Endodermal cell (in vitro differentiated cells): Measurements from ENCODE around the gene CCNDBP1. TPM values are rescaled to one million over a fixed set of nuclear protein-coding genes. Genes with fewer than 3 reads are reported as not detected.
A peak's percentile ranks its signal among the peaks of the same experiment; 100 is the strongest.

ENCODE experiments used
- DNase-seq: peaks from one replicate; pipeline ENCODE4 v3.0.0-alpha.2; 2017
- H3K27ac ChIP-seq: 2 replicates; pipeline ENCODE4 v1.5.1; 2013; ENCODE audit warnings: mild to moderate bottlenecking, low read depth, low read length, moderate library complexity
- H3K27me3 ChIP-seq: 2 replicates; pipeline ENCODE4 v1.6.1; 2013; ENCODE audit warnings: mild to moderate bottlenecking, low read length, moderate library complexity; ENCODE audit not compliant: insufficient read depth, control insufficient read depth, poor library complexity, severe bottlenecking
- H3K36me3 ChIP-seq: 2 replicates; pipeline ENCODE4 v1.7.0; 2013; ENCODE audit warnings: mild to moderate bottlenecking, low read length, moderate library complexity; ENCODE audit not compliant: control insufficient read depth, insufficient read depth
- H3K4me1 ChIP-seq: one replicate; pipeline ENCODE4 v1.7.0; 2013; ENCODE audit warnings: low read length; ENCODE audit not compliant: control insufficient read depth, insufficient read depth
- H3K4me3 ChIP-seq: 2 replicates; pipeline ENCODE4 v1.5.1; 2013; ENCODE audit warnings: mild to moderate bottlenecking, low read length, moderate library complexity
- H3K9ac ChIP-seq: 2 replicates; pipeline ENCODE4 v1.6.1; 2013; ENCODE audit warnings: mild to moderate bottlenecking, low read length, moderate library complexity; ENCODE audit not compliant: poor library complexity, severe bottlenecking; ENCODE audit errors: extremely low read depth
- H3K9me3 ChIP-seq: 2 replicates; pipeline ENCODE4 v1.6.1; 2013; ENCODE audit warnings: mild to moderate bottlenecking, low read length, moderate library complexity; ENCODE audit not compliant: control insufficient read depth
- H3K27ac Mint-ChIP-seq: 2 replicates; pipeline ENCODE4 v1.8.0; 2020; ENCODE audit warnings: mixed read lengths
- H3K27me3 Mint-ChIP-seq: 2 replicates; pipeline ENCODE4 v1.8.0; 2021; ENCODE audit warnings: mild to moderate bottlenecking, mixed read lengths; ENCODE audit not compliant: insufficient read depth
- H3K36me3 Mint-ChIP-seq: 2 replicates; pipeline ENCODE4 v1.8.0; 2020; ENCODE audit warnings: low read depth, mixed read lengths
- H3K4me1 Mint-ChIP-seq: 2 replicates; pipeline ENCODE4 v1.8.0; 2020; ENCODE audit warnings: mixed read lengths
- H3K4me3 Mint-ChIP-seq: 2 replicates; pipeline ENCODE4 v1.8.0; 2020; ENCODE audit warnings: mild to moderate bottlenecking, moderate library complexity, mixed read lengths
- H3K9me3 Mint-ChIP-seq: 2 replicates; pipeline ENCODE4 v1.8.0; 2020; ENCODE audit warnings: mild to moderate bottlenecking, mixed read lengths
- CTCF ChIP-seq: fragments of 200-600 bp; sonication (generic); conservative IDR thresholded peaks from 2 replicates; pipeline ENCODE4 v1.5.0; 2021; ENCODE audit warnings: antibody characterized with exemption, mild to moderate bottlenecking
- WGBS, 2 experiments: methylation state at CpG; one replicate each; pipeline versions ENCODE4 v1.1.5 to v1.1.7; 2013; ENCODE audit warnings: missing lambda C conversion rate in 2 of 2, mixed read lengths in 1 of 2; ENCODE audit not compliant: insufficient coverage in 1 of 2, insufficient read length in 1 of 2; 5-methylcytosine and 5-hydroxymethylcytosine counted together
- total RNA-seq, 2 donors: library from RNA; stranded (reverse); fragmentation: NEBNext Ultra II Directional in 1 of 2; extraction: Animal tissue kit (Norgen Biotek cat#: 25700) in 1 of 2; gene quantifications; 2 replicates in 1 of 2; 3 replicates in 1 of 2; pipeline ENCODE4 v1.2.1, GENCODE V29; 2021

Gene CCNDBP1
- total RNA-seq, 2 donors from 2014 or later, result 25.7 to 43.5 TPM

GRCh38 chr15:43213466-43213865 is 28.3 kb downstream of the CCNDBP1 start:
- no peak overlapping the region for H3K27ac Mint-ChIP-seq

GRCh38 chr15:43214169-43214568 is 29.0 kb downstream of the CCNDBP1 start:
- Histone ChIP-seq H3K27ac (no peak overlapping the region), H3K9me3 (no peaks in the 10 kb centered on the region), H3K36me3 (no peaks in the 10 kb centered on the region), H3K27me3 (no peaks in the 10 kb centered on the region), H3K4me1 (no peaks in the 10 kb centered on the region), H3K4me3 (no peak overlapping the region), H3K9ac (no peak overlapping the region)
- DNase-seq, result peak; percentile 46
- peaks cover 5% of the 10 kb centered on the region for H3K4me1 Mint-ChIP-seq
- H3K27me3 Mint-ChIP-seq, result no peaks in the 10 kb centered on the region
- H3K27ac Mint-ChIP-seq, result no peak overlapping the region
- TF ChIP-seq CTCF, result no peak
- H3K36me3 Mint-ChIP-seq, result no peaks in the 10 kb centered on the region
- H3K4me3 Mint-ChIP-seq, result no peak overlapping the region
- no peaks in the 10 kb centered on the region for H3K9me3 Mint-ChIP-seq
- 82 to 83% methylated on average over 7 to 8 of the region's 8 CpGs for WGBS, 2 experiments

More at GRCh38 chr15:43213466-43213865, 28.3 kb downstream of the CCNDBP1 start:
- Mint-ChIP-seq H3K9me3 (no peaks in the 10 kb centered on the region), H3K4me1 (no peaks in the 10 kb centered on the region), H3K4me3 (no peak overlapping the region), H3K27me3 (peaks cover 3% of the 10 kb centered on the region), H3K36me3 (no peaks in the 10 kb centered on the region)
- no peaks in the 10 kb centered on the region for H3K36me3 ChIP-seq
- H3K4me1 ChIP-seq, result no peaks in the 10 kb centered on the region
- no peak for TF ChIP-seq CTCF
- H3K9ac ChIP-seq, result no peak overlapping the region
- DNase-seq, result peak; percentile 33
- H3K4me3 ChIP-seq, result no peak overlapping the region
- 80 to 93% methylated on average over 4 to 5 of the region's 5 CpGs for WGBS, 2 experiments
- no peaks in the 10 kb centered on the region for H3K27me3 ChIP-seq
- H3K9me3 ChIP-seq, result no peaks in the 10 kb centered on the region
- H3K27ac ChIP-seq, result no peak overlapping the region

GRCh38 chr15:43214592-43215295 is 29.5 kb downstream of the CCNDBP1 start:
- no peaks in the 10 kb centered on the region for H3K4me1 ChIP-seq
- no peaks in the 10 kb centered on the region for H3K27me3 ChIP-seq
- no peaks in the 10 kb centered on the region for H3K9me3 ChIP-seq
- no peaks in the 10 kb centered on the region for H3K9me3 Mint-ChIP-seq
- H3K27ac ChIP-seq, result no peak overlapping the region
- 85 to 86% methylated on average over 4 to 6 of the region's 6 CpGs for WGBS, 2 experiments
- no peak overlapping the region for H3K4me3 Mint-ChIP-seq
- H3K27ac Mint-ChIP-seq, result no peak overlapping the region
- DNase-seq, result peak; percentile 21
- H3K36me3 Mint-ChIP-seq, result no peaks in the 10 kb centered on the region
- peaks cover 5% of the 10 kb centered on the region for H3K4me1 Mint-ChIP-seq
- H3K36me3 ChIP-seq, result no peaks in the 10 kb centered on the region
- H3K9ac ChIP-seq, result no peak overlapping the region
- TF ChIP-seq CTCF, result no peak
- no peaks in the 10 kb centered on the region for H3K27me3 Mint-ChIP-seq
- H3K4me3 ChIP-seq, result no peak overlapping the region
